B cell (primary cell): ENCODE data around the gene MICAL3. TPM values are rescaled to one million over a fixed set of nuclear protein-coding genes. Genes with fewer than 3 reads are reported as not detected.

Source experiments
- ATAC-seq: fragments of 200-7000 bp; cut with Tn5 transposase; one replicate; pipeline ENCODE4 v1.10.0; 2021; ENCODE audit warnings: low read depth, mild to moderate bottlenecking, moderate number of reproducible peaks, moderate library complexity
- CTCF ChIA-PET: fragments of 350-600 bp; sonication (Branson Sonifier 250); formaldehyde crosslinking; loops from one replicate; lab custom pipeline; 2021; ENCODE audit warnings: antibody characterized with exemption, inconsistent platforms; lab: Charles Lee
- POLR2A ChIA-PET: fragments of 350-600 bp; sonication (Branson Sonifier 250); formaldehyde crosslinking; loops from one replicate; lab custom pipeline; 2021; ENCODE audit warnings: antibody characterized with exemption; lab: Charles Lee
- DNase-seq: peaks from one replicate; pipeline ENCODE4 v3.0.0; 2013
- H2AFZ ChIP-seq: 2 replicates; pipeline ENCODE4 v1.6.1; 2012; ENCODE audit warnings: mild to moderate bottlenecking, low read depth, low read length; ENCODE audit not compliant: insufficient read depth, poor library complexity, severe bottlenecking
- H3K27ac ChIP-seq, 2 donors: 1 replicate in 1 of 2; 2 replicates in 1 of 2; pipeline ENCODE4 v1.5.1; 2012 to 2013; ENCODE audit warnings: low read length in 2 of 2, mild to moderate bottlenecking in 2 of 2, moderate library complexity in 1 of 2
- H3K27me3 ChIP-seq, 4 experiments: fragments of 200-600 bp in 1 of 4; sonication (generic) in 1 of 4; replicated peaks in 1 of 4; 1 replicate in 2 of 4; 2 replicates in 2 of 4; pipeline versions ENCODE4 v1.6.1 to v1.7.0; 2013 to 2016; ENCODE audit warnings: low read length in 3 of 4, mild to moderate bottlenecking in 2 of 4, mixed read lengths in 1 of 4, moderate library complexity in 1 of 4; ENCODE audit not compliant: insufficient read depth in 4 of 4, control insufficient read depth in 3 of 4; ENCODE audit errors: control extremely low read depth in 1 of 4
- H3K36me3 ChIP-seq, 2 experiments: replicated peaks in 1 of 2; 1 replicate in 1 of 2; 2 replicates in 1 of 2; pipeline versions ENCODE4 v1.6.1 to v1.7.1; 2013; ENCODE audit warnings: low read length in 1 of 2; ENCODE audit not compliant: insufficient read depth in 2 of 2, control insufficient read depth in 1 of 2; ENCODE audit errors: control extremely low read depth in 1 of 2, extremely low read depth in 1 of 2
- H3K4me1 ChIP-seq, 2 donors: fragments of 200-600 bp in 1 of 2; sonication (generic) in 1 of 2; 1 replicate in 1 of 2; 2 replicates in 1 of 2; pipeline versions ENCODE4 v1.5.1 to v1.6.1; 2013 to 2017; ENCODE audit warnings: low read length in 2 of 2; ENCODE audit not compliant: control insufficient read depth in 2 of 2, insufficient read depth in 2 of 2
- H3K4me2 ChIP-seq: replicated peaks from 2 replicates; pipeline ENCODE3; 2012; ENCODE audit warnings: mild to moderate bottlenecking, low read depth, low read length; ENCODE audit not compliant: poor library complexity, severe bottlenecking
- H3K4me3 ChIP-seq, 5 experiments: fragments of 200-600 bp in 1 of 5; sonication (generic) in 1 of 5; 1 replicate in 3 of 5; 2 replicates in 2 of 5; pipeline versions ENCODE4 v1.5.1 to v1.7.0; 2011 to 2016; ENCODE audit warnings: low read length in 4 of 5, mild to moderate bottlenecking in 4 of 5, low read depth in 2 of 5, control low read depth in 1 of 5, moderate library complexity in 1 of 5; ENCODE audit not compliant: insufficient read depth in 1 of 5; ENCODE audit errors: control extremely low read depth in 1 of 5, extremely low read depth in 1 of 5
- H3K79me2 ChIP-seq: fragments of 200-600 bp; sonication (generic); one replicate; pipeline ENCODE4 v1.6.0; 2016; ENCODE audit warnings: low read length; ENCODE audit not compliant: control insufficient read depth, insufficient read depth
- H3K9ac ChIP-seq: fragments of 200-600 bp; sonication (generic); 2 replicates; pipeline ENCODE4 v1.6.1; 2017; ENCODE audit warnings: mild to moderate bottlenecking, low read length, moderate library complexity
- H3K9me3 ChIP-seq, 3 donors: one replicate each; pipeline versions ENCODE4 v1.6.1 to v1.7.1; 2013; ENCODE audit warnings: low read length in 2 of 3; ENCODE audit not compliant: control insufficient read depth in 2 of 3, insufficient read depth in 1 of 3; ENCODE audit errors: control extremely low read depth in 1 of 3
- H4K20me1 ChIP-seq: 2 replicates; pipeline ENCODE4 v1.6.0; 2012; ENCODE audit warnings: mild to moderate bottlenecking, low read length; ENCODE audit not compliant: insufficient read depth, control insufficient read depth, poor library complexity, severe bottlenecking
- H3K27ac Mint-ChIP-seq: one replicate; pipeline ENCODE4 v1.8.0; 2021; ENCODE audit warnings: mixed read lengths
- H3K27me3 Mint-ChIP-seq: one replicate; pipeline ENCODE4 v1.8.0; 2021; ENCODE audit warnings: mixed read lengths
- H3K4me1 Mint-ChIP-seq: one replicate; pipeline ENCODE4 v1.8.0; 2021; ENCODE audit warnings: mixed read lengths
- H3K4me3 Mint-ChIP-seq: one replicate; pipeline ENCODE4 v1.8.0; 2021; ENCODE audit warnings: mixed read lengths
- H3K9me3 Mint-ChIP-seq: one replicate; pipeline ENCODE4 v1.8.0; 2022; ENCODE audit warnings: mixed read lengths; ENCODE audit not compliant: insufficient read depth
- EZH2 ChIP-seq: IDR thresholded peaks from 2 replicates; pipeline ENCODE4 v1.6.1; 2012; ENCODE audit warnings: borderline replicate concordance, low read depth, mild to moderate bottlenecking, moderate library complexity, low read length; ENCODE audit not compliant: insufficient read depth, poor library complexity, severe bottlenecking
- WGBS: methylation state at CpG from one replicate; pipeline ENCODE4 v1.1.5; 2013; ENCODE audit warnings: missing lambda C conversion rate; ENCODE audit not compliant: insufficient coverage; 5-methylcytosine and 5-hydroxymethylcytosine counted together
- intact Hi-C: fragments of 100-400 bp; cut with micrococcal nuclease; formaldehyde crosslinking; loops from one replicate; pipeline ENCODE4 v1.10.0; 2022
- polyA plus RNA-seq: library from polyadenylated mRNA; depleted of rRNA; stranded (reverse); fragments of >200 nt; gene quantifications from 2 replicates; pipeline ENCODE4 v1.2.3, GENCODE V29; 2012
- total RNA-seq, 2 donors: library from RNA; stranded (reverse); fragments of 120-200 nt in 1 of 2; gene quantifications; 1 replicate in 1 of 2; 2 replicates in 1 of 2; pipeline versions ENCODE4 v1.2.3 to v1.2.4, GENCODE V29; 2013 to 2022
- TF ChIP-seq, protein P1 (sequence below): fragments of 200-600 bp; IDR thresholded peaks from one replicate; pipeline ENCODE4 v1.8.0; 2022; ENCODE audit warnings: antibody characterized with exemption, mild to moderate bottlenecking

Gene MICAL3
- total and polyA plus RNA-seq, 2 donors (not counting 1 experiment from before 2014, with no cell fraction given): 50.5 to 253 TPM

DNA sequence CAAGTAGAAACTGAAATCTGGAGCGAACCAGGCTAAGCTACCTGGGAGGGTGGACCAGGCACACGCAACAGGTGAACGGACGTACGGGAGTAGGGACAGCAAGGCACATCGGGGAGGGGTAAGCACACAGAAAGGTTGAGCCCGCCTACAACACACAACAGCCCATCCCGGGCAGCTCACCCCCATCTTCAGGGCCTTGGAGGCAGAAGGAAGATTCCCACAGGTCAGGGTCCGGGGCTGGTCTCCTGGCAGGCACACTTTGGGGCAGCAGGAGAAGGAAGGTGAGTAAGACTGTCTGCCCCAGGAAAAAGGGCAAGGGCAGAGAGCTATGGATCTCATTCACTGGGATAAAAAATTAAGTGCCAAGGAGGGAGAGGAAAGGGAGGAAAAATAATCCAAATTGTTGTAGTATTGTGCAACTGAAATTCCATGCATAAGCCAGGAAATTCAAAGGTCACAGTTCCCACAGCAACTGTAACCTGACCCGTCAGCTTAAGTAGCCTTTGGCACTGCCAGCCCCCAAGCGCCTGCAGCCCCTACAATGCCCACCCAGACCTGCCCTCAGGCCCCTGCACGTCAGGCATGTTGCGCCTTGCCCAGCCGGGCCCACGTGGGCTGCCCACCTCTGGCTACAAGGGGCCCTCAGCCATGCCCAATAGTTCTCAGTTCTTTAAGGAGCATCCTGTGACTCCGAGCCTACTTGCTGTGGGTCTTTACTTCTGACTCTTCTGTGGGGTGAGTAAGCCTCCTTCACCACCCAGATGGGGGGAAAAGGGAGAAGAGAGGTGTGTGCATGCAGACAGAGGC lies 51.8 kb downstream of the MICAL3 start:
- no peak overlapping the region for H3K9ac ChIP-seq
- no peaks in the 10 kb centered on the region for H3K9me3 ChIP-seq
- no peaks in the 10 kb centered on the region for H3K9me3 Mint-ChIP-seq
- no peaks in the 10 kb centered on the region for H3K27me3 Mint-ChIP-seq
- ATAC-seq: no peak
- H3K27ac ChIP-seq: peak overlapping the region in 1 of 2 donors; percentile 35
- no peak overlapping the region for H3K4me3 ChIP-seq
- TF ChIP-seq EZH2: no peak
- TF ChIP-seq, protein P1, sequence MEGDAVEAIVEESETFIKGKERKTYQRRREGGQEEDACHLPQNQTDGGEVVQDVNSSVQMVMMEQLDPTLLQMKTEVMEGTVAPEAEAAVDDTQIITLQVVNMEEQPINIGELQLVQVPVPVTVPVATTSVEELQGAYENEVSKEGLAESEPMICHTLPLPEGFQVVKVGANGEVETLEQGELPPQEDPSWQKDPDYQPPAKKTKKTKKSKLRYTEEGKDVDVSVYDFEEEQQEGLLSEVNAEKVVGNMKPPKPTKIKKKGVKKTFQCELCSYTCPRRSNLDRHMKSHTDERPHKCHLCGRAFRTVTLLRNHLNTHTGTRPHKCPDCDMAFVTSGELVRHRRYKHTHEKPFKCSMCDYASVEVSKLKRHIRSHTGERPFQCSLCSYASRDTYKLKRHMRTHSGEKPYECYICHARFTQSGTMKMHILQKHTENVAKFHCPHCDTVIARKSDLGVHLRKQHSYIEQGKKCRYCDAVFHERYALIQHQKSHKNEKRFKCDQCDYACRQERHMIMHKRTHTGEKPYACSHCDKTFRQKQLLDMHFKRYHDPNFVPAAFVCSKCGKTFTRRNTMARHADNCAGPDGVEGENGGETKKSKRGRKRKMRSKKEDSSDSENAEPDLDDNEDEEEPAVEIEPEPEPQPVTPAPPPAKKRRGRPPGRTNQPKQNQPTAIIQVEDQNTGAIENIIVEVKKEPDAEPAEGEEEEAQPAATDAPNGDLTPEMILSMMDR: no peak
- H3K27ac Mint-ChIP-seq: peak overlapping the region; percentile 46
- H4K20me1 ChIP-seq: peaks cover 94% of the 10 kb centered on the region
- H3K4me2 ChIP-seq: no peak overlapping the region
- intact Hi-C loops: loop anchor here (5.0 kb wide), 1 partner anchor 35 kb away; no protein-coding TSS in a partner anchor
- ChIA-PET POLR2A (no interaction called here), CTCF (no interaction called here)
- no peak for DNase-seq
- 90% methylated on average over 15 of the region's 16 CpGs for WGBS
- H3K4me3 Mint-ChIP-seq: no peak overlapping the region
- peaks cover 0 to 37% of the 10 kb centered on the region in 2 experiments for H3K36me3 ChIP-seq
- no peaks in the 10 kb centered on the region for H3K27me3 ChIP-seq
- peaks cover 45 to 62% of the 10 kb centered on the region in 2 donors for H3K4me1 ChIP-seq
- peaks cover 79% of the 10 kb centered on the region for H3K4me1 Mint-ChIP-seq
- H2AFZ ChIP-seq: no peak overlapping the region
- H3K79me2 ChIP-seq: peaks cover 99% of the 10 kb centered on the region

DNA sequence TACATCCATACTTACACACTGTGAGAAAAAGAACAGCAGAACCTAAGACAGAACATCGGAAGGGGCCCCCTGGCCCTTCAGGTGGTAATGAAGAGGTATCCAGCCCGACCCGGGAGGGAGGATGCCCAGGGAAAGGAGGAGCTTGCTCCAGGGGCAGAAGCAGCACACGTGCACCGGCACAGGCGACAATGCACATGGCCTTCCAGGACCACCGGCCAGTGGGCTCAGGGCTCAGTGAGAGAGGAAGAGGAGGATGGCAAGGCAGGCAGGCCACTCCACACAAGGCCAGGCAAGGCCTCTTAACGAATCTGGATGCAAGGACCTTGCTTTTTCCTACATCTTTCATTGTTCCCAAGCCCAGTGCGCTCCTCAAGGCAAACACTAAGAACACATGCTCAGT lies 52.6 kb downstream of the MICAL3 start:
- H3K4me2 ChIP-seq: no peak overlapping the region
- no peaks in the 10 kb centered on the region for H3K27me3 Mint-ChIP-seq
- TF ChIP-seq EZH2: no peak
- TF ChIP-seq, protein P1: no peak
- H3K4me1 Mint-ChIP-seq: peaks cover 79% of the 10 kb centered on the region
- H3K27ac Mint-ChIP-seq: peak overlapping the region; percentile 54
- H2AFZ ChIP-seq: no peak overlapping the region
- ATAC-seq (no peak), DNase-seq (no peak)
- no peaks in the 10 kb centered on the region for H3K27me3 ChIP-seq
- no peaks in the 10 kb centered on the region for H3K9me3 Mint-ChIP-seq
- no peaks in the 10 kb centered on the region for H3K9me3 ChIP-seq
- H3K4me3 Mint-ChIP-seq: no peak overlapping the region
- peaks cover 48 to 62% of the 10 kb centered on the region in 2 donors for H3K4me1 ChIP-seq
- H4K20me1 ChIP-seq: peaks cover 94% of the 10 kb centered on the region
- intact Hi-C loops: loop anchor here (5.0 kb wide), 1 partner anchor 34 kb away; no protein-coding TSS in a partner anchor
- 93% methylated on average over 9 of the region's 9 CpGs for WGBS
- H3K36me3 ChIP-seq: peaks cover 0 to 41% of the 10 kb centered on the region in 2 experiments
- peaks cover 99% of the 10 kb centered on the region for H3K79me2 ChIP-seq
- peak overlapping the region in 1 of 2 donors; percentile 41 for H3K27ac ChIP-seq
- no peak overlapping the region for H3K9ac ChIP-seq
- ChIA-PET POLR2A (no interaction called here), CTCF (no interaction called here)
- no peak overlapping the region for H3K4me3 ChIP-seq
